Measurements from ENCODE around the gene S100A2. TPM values are rescaled to one million over a fixed set of nuclear protein-coding genes. Genes with fewer than 3 reads are reported as not detected.

Gene S100A2
- total RNA-seq, result 1.5 and 2.0 TPM in 2 replicates

DNA sequence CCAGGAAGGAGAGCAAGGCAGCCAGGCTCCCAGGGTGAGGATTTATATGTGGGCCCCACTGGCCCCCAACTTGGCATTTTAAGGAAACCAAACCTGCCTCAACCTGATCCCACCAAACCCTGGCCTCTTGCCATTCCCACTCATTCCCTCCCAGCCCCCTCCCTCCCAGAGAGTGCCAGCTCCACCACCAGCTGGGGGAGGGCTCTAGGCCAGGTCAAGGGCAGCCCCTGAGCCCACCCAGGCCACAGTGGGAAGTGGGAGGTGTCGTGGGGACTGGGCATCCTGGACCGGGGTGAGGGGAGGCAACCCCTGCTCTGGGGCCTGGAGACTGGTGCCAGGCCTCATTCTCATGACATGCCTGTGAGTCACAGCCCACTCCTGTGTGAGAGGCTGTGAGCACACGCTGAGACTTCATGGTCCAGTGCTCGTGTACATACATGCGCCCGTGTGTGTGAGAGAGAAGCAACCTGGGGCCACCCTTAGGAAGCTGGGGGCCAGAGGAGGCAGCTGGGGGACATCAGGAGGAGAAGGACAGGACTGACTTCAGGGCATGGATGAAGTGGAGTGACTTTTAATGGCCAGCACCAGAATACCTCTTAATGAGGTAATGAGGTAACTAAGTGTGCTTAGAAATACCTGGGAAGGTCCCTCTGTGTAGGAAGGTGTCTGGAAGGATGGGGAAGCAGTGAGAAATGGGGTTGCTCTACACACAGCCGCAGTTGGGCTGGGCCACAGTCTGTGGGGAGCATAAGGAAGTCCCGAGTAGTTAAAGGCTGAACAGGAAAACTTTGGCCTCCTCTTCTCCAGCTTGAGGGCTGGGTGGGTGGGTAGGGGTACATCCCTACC, at the start of gene S100A2:
Gene S100A2 (minus strand): TSS at position 316 of the 846 bp plus-strand sequence. CDS start 1,967 bp downstream, outside the sequence.

GRCh38 chr1:153612755-153613331, 47.2 kb upstream of the S100A2 start, which contains the start of gene S100A16:
TSS of gene S100A16 (minus strand) at chr1:153613137. CDS start at chr1:153608151, 4,986 bp downstream.

DNA sequence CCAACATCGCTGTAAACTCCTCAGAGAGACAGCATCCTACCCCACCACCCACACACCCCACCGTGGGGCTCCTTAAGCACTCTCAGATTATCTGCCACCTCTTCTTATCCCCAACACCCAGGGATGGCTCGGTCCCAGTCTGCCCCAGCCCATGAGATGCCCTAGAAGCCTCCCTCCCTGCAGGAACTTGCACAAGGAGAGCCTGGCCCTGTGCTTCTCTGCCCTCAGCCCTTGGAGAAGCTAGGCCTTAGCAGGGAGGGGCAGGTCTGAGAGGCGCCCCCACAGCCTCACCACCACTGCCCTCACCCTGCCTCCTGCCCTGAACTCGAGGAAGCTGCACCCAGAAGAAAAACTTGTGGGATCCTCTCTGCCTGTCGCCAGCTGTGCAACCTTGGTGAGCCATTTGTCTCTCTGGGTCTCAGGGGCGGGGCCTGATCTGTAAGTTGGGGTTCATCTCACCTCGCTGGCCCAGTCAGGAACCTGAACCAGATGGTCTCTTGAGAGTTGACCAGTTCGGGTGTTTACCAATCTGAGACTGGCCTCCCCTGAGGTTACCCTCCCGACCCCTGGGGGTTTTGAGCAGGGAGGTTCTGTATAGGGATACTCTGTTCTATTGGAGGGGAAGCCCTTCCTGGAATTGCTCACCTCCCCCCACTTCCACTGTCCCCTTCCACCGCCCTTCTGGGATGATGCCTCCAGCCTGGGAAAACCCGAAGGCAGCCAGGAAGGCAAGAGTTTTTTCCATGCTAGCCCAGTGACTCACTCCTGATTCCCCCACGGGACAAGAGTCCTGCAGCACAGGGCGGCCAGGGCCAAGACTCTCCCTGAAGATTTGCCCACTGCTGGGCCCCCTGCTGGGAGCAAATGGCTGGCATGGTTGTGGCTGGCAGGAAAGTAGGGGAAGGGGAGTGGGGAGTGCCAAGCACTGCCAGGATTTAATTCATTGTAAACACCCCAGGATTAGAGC, 16.6 kb downstream of the S100A2 start, which contains the start of gene S100A3:
Gene S100A3 (minus strand): TSS at position 537 of the 967 bp plus-strand sequence. CDS start 773 bp downstream, outside the sequence.

DNA sequence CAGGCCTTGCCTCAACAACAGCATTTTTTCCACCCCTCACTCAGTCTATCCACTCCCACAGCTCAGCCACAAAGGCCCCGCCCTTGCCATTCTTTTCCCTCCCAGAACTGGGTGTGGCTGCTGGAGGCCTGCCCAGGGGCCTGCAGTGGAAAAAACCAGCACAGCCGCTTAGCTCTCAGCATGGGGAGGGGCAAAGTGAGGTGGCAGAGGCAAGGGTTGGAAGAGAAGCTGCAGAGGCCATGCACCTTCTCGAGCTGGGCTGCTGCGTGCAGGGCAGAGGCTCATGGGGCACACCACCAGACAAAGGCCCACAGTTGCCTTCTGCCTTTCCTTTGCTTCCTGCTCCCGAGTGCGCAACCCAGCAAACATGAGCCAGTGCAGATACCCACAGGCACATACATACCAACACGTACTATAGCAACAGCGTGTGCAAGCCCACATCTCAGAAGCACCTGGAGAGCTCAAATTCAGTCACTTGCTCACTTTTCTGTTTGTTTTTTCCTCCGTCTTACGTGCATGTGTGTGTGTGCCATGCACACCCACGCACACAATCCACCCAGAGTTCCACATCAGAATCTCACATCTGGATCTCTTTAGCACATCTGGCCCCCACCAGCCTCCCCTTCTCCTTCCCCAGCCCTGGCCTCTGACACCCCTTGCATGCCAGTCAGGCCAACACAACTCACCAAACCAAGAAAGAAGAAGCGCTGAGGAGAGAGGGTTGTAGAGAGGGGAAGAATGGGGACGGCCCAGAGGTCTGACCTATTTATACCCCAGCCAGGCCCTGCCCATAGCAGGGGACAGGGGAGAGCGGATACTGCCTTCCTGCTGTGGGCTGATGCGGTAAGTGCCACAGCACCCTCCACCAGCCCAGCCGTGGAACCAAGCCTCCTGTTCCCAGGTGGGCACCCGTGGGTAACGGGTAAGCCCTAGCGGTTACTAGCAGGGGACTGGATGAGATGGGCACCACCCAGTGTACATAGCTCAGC, 20.3 kb downstream of the S100A2 start, which contains the start of gene S100A4:
Gene S100A4 (minus strand): TSS at position 740 of the 989 bp plus-strand sequence. CDS start 1,012 bp downstream, outside the sequence.

DNA sequence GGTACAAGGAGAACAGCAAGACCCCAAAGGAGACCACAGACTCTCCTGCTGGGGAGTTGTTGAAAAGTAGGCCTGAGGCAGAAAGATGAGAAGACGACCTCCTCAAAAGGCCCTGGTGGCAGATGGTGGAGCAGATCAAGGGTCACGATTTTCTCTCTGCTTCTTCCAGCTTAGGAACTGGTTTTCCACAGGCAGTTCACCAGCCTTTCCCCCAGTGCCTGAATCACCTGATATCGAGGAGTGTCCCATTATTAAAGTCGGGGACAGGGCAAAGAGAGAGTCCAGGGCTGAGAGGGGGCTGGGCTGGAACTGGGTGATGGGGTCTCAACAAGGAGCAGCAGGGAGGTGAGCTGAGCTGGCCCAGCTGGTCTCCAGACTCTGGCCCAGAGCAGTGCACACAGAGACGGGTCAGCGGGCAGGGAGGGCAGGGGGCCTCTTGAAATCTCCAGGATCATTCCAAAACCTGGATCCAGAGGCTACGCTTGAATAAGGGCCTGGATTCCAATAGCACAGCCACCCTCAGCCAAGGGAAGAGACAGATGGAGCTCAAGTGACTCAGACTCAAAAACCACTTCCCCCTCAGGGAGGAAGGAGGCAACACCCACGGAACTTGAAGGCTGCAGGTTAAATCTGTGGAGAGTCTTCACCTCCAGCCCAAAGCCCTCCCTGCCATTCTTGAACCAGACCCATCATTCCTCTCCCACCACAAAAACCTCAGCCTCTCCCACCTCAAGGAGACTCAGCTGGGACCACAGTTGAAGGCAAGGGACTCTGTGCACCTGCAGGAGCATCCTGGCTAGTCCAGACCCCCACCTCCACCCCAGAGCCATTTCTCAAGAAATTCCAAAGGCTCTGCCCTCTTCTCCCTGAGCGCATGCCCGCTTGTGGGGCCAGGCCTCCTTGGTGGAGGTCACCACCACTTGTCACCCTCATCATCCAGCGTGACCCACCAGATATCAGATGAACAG, 25.0 kb downstream of the S100A2 start, which contains the start of gene S100A5:
Gene S100A5 (minus strand): TSS at position 541 of the 968 bp plus-strand sequence. CDS start 743 bp downstream, outside the sequence.

GRCh38 chr1:153535242-153536011, 30.2 kb downstream of the S100A2 start, which contains the start of gene S100A6:
TSS of gene S100A6 (minus strand) at chr1:153535991. CDS start at chr1:153535339, 652 bp downstream.

Other genes starting within 250 kb of the S100A2 start
- not detected in 2 replicates for gene PGLYRP4, start 217.0 kb downstream of the S100A2 start, total RNA-seq
- not detected in 2 replicates for gene S100A9, start 208.0 kb downstream of the S100A2 start, total RNA-seq
- gene S100A12, start 190.2 kb downstream of the S100A2 start, total RNA-seq, result not detected in 2 replicates
- gene S100A8, start 174.8 kb downstream of the S100A2 start, total RNA-seq, result not detected in 2 replicates
- gene S100A7A, start 149.3 kb downstream of the S100A2 start, total RNA-seq, result not detected in 2 replicates
- gene S100A7, start 105.2 kb downstream of the S100A2 start, total RNA-seq, result not detected in 2 replicates
- 908 and 1,133 TPM in 2 replicates for gene S100A6, start 29.9 kb downstream of the S100A2 start, total RNA-seq
- gene S100A5, start 24.9 kb downstream of the S100A2 start, total RNA-seq, result not detected in 2 replicates
- gene S100A4, start 20.0 kb downstream of the S100A2 start, total RNA-seq, result 2.8 and 5.5 TPM in 2 replicates
- 9.7 and 12.4 TPM in 2 replicates for gene S100A3, start 16.6 kb downstream of the S100A2 start, total RNA-seq
- 728 and 751 TPM in 2 replicates for gene S100A16, start 47.3 kb upstream of the S100A2 start, total RNA-seq
- not detected in 2 replicates for gene S100A14, start 50.5 kb upstream of the S100A2 start, total RNA-seq
- gene S100A13, start 61.7 kb upstream of the S100A2 start, total RNA-seq, result 144 and 167 TPM in 2 replicates
- gene S100A1, start 62.6 kb upstream of the S100A2 start, total RNA-seq, result not detected in 2 replicates
- 37.8 and 48.0 TPM in 2 replicates for gene CHTOP, start 68.2 kb upstream of the S100A2 start, total RNA-seq
- gene SNAPIN, start 92.9 kb upstream of the S100A2 start, total RNA-seq, result 57.5 and 62.2 TPM in 2 replicates
- gene ILF2, start 105.1 kb upstream of the S100A2 start, total RNA-seq, result 283 and 310 TPM in 2 replicates
- 14.5 and 15.3 TPM in 2 replicates for gene NPR1, start 112.8 kb upstream of the S100A2 start, total RNA-seq
- 17.8 and 23.6 TPM in 2 replicates for gene INTS3, start 162.2 kb upstream of the S100A2 start, total RNA-seq
- gene SLC27A3, start 209.6 kb upstream of the S100A2 start, total RNA-seq, result 15.5 and 18.5 TPM in 2 replicates

Data from mammary microvascular endothelial cell (primary cell).